NCI-H146 treated with DMSO at 0.1 percent for 48 hours (cell line): ENCODE results near the gene MAPK4.
"Not testable (repeated sequence)": the region's sequence is repeated elsewhere in the genome, so short reads cannot be mapped to it uniquely, and the experiment has no call there.

Experiments
- DNase-seq: peaks from one replicate; lab custom pipeline; 2025; ENCODE audit not compliant: unreplicated experiment; lab: John Stamatoyannopoulos, UW

Gene MAPK4

GRCh38 chr18:50573679-50574078 is 13.8 kb downstream of the MAPK4 start:
- no peak for DNase-seq

GRCh38 chr18:50578030-50578429 is 18.1 kb downstream of the MAPK4 start:
- DNase-seq, result peak; percentile 56

- DNase-seq, result no peak
These were observed 18.8 kb downstream of the MAPK4 start for GRCh38 chr18:50578651-50579050.

- DNase-seq, result no peak
These were observed 19.3 kb downstream of the MAPK4 start for GRCh38 chr18:50579061-50579774.

GRCh38 chr18:50581517-50581916 is 21.6 kb downstream of the MAPK4 start:
- no peak for DNase-seq

- no peak for DNase-seq
These were observed 22.6 kb downstream of the MAPK4 start for GRCh38 chr18:50582500-50582899.

GRCh38 chr18:50586710-50587109 is 26.8 kb downstream of the MAPK4 start:
- DNase-seq, result no peak

- DNase-seq, result peak; percentile 90
These were observed 30.7 kb downstream of the MAPK4 start for GRCh38 chr18:50590593-50590992.

GRCh38 chr18:50594012-50594411 is 34.1 kb downstream of the MAPK4 start:
- no peak for DNase-seq

GRCh38 chr18:50594942-50595341 is 35.1 kb downstream of the MAPK4 start:
- DNase-seq, result no peak

GRCh38 chr18:50602466-50602865 is 42.6 kb downstream of the MAPK4 start:
- DNase-seq, result no peak

GRCh38 chr18:50606609-50607008 is 46.7 kb downstream of the MAPK4 start:
- no peak for DNase-seq

GRCh38 chr18:50607378-50607926 is 47.6 kb downstream of the MAPK4 start:
- DNase-seq, result no peak

- not testable (repeated sequence) for DNase-seq
These were observed 49.3 kb downstream of the MAPK4 start for GRCh38 chr18:50609171-50609570.

GRCh38 chr18:50610349-50610748 is 50.5 kb downstream of the MAPK4 start:
- DNase-seq, result peak; percentile 27

GRCh38 chr18:50611529-50611941 is 51.6 kb downstream of the MAPK4 start:
- DNase-seq, result no peak

GRCh38 chr18:50614838-50615237 is 55.0 kb downstream of the MAPK4 start:
- no peak for DNase-seq

GRCh38 chr18:50616484-50617048 is 56.7 kb downstream of the MAPK4 start:
- no peak for DNase-seq

GRCh38 chr18:50619861-50620275 is 60.0 kb downstream of the MAPK4 start:
- no peak for DNase-seq

GRCh38 chr18:50620319-50620718 is 60.4 kb downstream of the MAPK4 start:
- no peak for DNase-seq

GRCh38 chr18:50621366-50621765 is 61.5 kb downstream of the MAPK4 start:
- DNase-seq, result no peak

GRCh38 chr18:50622320-50622719 is 62.4 kb downstream of the MAPK4 start:
- no peak for DNase-seq
